ENCODE measurements around the gene DMKN.

Gene DMKN

DNA sequence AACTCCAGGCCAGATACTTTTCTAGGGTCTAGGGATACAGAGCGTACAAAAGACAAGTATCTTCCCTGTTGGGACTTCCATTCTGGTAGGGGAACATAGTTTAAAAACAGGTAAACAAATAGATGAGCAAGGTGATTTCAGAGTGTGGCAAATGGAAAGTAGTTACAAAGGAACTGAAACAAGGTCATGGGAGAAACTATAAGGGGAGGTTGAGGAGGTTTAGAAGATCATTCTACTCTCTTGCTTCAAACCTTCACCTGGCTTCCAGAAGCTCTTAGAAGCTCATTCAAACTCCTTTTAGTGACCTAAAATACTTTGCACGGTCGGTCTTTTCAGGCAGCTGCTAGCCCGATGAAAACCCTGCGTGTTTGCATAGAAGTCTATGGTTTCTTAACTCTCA lies 56.3 kb downstream of the DMKN start:
- Histone ChIP-seq H3K4me2 (ENCODE audit: low read length) (peak overlapping the region; percentile 72), H4K20me1 (ENCODE audit: insufficient read depth, low read length) (no peaks in the 10 kb centered on the region), H3K27ac (ENCODE audit: low read length) (peak overlapping the region; percentile 62), H3K27me3 (ENCODE audit: low read depth, low read length) (peaks cover 56% of the 10 kb centered on the region), H2AFZ (ENCODE audit: low read depth, low read length) (no peak overlapping the region), H3K9me3 (ENCODE audit: insufficient read depth, low read length) (peaks cover 3% of the 10 kb centered on the region; the same call in 1 of the 2 replicates), H3K4me1 (ENCODE audit: low read length) (peaks cover 57% of the 10 kb centered on the region), H3K36me3 (replicated peaks; ENCODE audit: low read depth, low read length) (no peaks in the 10 kb centered on the region), H3K4me3 (ENCODE audit: low read length) (peak overlapping the region; percentile 37), H3K9ac (ENCODE audit: low read length) (no peak overlapping the region; the same call in 1 of the 2 replicates), H3K79me2 (ENCODE audit: low read length) (no peaks in the 10 kb centered on the region)
- no peak for TF ChIP-seq EZH2phosphoT487 (IDR thresholded peaks at IDR 0.05; ENCODE audit: low read depth)
- TF ChIP-seq, protein P1, sequence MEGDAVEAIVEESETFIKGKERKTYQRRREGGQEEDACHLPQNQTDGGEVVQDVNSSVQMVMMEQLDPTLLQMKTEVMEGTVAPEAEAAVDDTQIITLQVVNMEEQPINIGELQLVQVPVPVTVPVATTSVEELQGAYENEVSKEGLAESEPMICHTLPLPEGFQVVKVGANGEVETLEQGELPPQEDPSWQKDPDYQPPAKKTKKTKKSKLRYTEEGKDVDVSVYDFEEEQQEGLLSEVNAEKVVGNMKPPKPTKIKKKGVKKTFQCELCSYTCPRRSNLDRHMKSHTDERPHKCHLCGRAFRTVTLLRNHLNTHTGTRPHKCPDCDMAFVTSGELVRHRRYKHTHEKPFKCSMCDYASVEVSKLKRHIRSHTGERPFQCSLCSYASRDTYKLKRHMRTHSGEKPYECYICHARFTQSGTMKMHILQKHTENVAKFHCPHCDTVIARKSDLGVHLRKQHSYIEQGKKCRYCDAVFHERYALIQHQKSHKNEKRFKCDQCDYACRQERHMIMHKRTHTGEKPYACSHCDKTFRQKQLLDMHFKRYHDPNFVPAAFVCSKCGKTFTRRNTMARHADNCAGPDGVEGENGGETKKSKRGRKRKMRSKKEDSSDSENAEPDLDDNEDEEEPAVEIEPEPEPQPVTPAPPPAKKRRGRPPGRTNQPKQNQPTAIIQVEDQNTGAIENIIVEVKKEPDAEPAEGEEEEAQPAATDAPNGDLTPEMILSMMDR (IDR thresholded peaks at IDR 0.05; ENCODE audit: low read depth, low read length) = no peak

DNA sequence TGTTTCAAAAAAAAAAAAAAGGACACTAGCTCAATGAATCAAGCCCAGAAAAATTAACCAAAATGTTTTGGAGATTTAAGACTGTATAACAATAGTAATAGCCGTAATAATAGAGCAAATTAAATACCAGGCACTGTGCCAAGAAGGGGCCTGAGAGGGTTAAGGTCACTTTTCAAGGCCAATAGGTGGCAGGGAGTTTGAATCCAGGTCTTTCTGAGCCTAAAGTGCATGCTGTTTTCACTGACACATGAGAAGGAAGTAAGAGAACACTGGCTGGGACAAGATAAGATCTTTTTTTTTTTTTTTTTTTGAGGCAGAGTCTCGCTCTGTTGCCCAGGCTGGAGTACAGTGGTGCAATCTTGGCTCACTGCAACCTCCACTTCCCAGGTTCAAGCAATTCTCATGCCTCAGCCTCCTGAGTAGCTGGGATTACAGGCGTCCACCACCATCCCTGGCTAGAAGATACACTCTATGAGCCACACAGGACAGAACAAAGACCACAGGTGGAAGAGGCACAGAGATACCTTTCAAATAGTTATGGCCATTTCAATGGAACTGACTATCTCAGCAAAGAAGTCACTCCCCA lies 57.7 kb downstream of the DMKN start:
- Histone ChIP-seq H3K27me3 (ENCODE audit: low read depth, low read length) (peaks cover 52% of the 10 kb centered on the region), H3K9ac (ENCODE audit: low read length) (no peak overlapping the region), H2AFZ (ENCODE audit: low read depth, low read length) (no peak overlapping the region), H3K79me2 (ENCODE audit: low read length) (no peaks in the 10 kb centered on the region), H3K27ac (ENCODE audit: low read length) (no peak overlapping the region), H3K4me1 (ENCODE audit: low read length) (peaks cover 63% of the 10 kb centered on the region), H3K4me3 (ENCODE audit: low read length) (no peak overlapping the region), H3K4me2 (ENCODE audit: low read length) (no peak overlapping the region), H3K9me3 (ENCODE audit: insufficient read depth, low read length) (peaks cover 3% of the 10 kb centered on the region; the same call in 1 of the 2 replicates), H3K36me3 (replicated peaks; ENCODE audit: low read depth, low read length) (no peaks in the 10 kb centered on the region), H4K20me1 (ENCODE audit: insufficient read depth, low read length) (peaks cover 4% of the 10 kb centered on the region; the same call in 1 of the 2 replicates)
- no peak for TF ChIP-seq EZH2phosphoT487 (IDR thresholded peaks at IDR 0.05; ENCODE audit: low read depth)
- TF ChIP-seq, protein P1 (IDR thresholded peaks at IDR 0.05; ENCODE audit: low read depth, low read length) = no peak

DNA sequence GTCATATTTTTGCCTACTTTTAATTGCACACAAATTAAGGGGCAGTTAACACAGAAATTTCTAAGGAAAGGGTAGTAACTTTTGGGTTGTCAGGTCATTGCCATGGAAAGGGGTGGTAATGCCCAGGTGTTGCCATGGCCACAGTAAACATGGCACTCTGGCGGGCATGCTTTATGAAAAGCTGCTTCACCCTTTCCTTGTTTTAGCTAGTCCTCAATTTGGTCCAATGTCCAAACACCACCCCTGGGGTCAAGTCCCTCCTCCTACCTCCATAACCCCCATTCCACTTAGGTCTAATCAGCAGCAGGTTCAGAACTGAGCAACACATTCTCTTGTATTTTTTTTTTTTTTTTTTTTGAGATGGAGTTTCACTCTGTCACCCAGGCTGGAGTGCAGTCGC lies 58.8 kb downstream of the DMKN start:
- Histone ChIP-seq H3K9me3 (ENCODE audit: insufficient read depth, low read length) (peaks cover 3% of the 10 kb centered on the region; the same call in 1 of the 2 replicates), H3K79me2 (ENCODE audit: low read length) (no peaks in the 10 kb centered on the region), H3K36me3 (replicated peaks; ENCODE audit: low read depth, low read length) (no peaks in the 10 kb centered on the region), H3K27me3 (ENCODE audit: low read depth, low read length) (peaks cover 53% of the 10 kb centered on the region), H2AFZ (ENCODE audit: low read depth, low read length) (no peak overlapping the region), H3K27ac (ENCODE audit: low read length) (no peak overlapping the region), H3K4me2 (ENCODE audit: low read length) (no peak overlapping the region), H4K20me1 (ENCODE audit: insufficient read depth, low read length) (peaks cover 8% of the 10 kb centered on the region; the same call in 1 of the 2 replicates), H3K9ac (ENCODE audit: low read length) (no peak overlapping the region), H3K4me3 (ENCODE audit: low read length) (no peak overlapping the region), H3K4me1 (ENCODE audit: low read length) (peaks cover 57% of the 10 kb centered on the region)
- TF ChIP-seq, protein P1 (IDR thresholded peaks at IDR 0.05; ENCODE audit: low read depth, low read length) = no peak
- TF ChIP-seq EZH2phosphoT487 (IDR thresholded peaks at IDR 0.05; ENCODE audit: low read depth) = no peak

DNA sequence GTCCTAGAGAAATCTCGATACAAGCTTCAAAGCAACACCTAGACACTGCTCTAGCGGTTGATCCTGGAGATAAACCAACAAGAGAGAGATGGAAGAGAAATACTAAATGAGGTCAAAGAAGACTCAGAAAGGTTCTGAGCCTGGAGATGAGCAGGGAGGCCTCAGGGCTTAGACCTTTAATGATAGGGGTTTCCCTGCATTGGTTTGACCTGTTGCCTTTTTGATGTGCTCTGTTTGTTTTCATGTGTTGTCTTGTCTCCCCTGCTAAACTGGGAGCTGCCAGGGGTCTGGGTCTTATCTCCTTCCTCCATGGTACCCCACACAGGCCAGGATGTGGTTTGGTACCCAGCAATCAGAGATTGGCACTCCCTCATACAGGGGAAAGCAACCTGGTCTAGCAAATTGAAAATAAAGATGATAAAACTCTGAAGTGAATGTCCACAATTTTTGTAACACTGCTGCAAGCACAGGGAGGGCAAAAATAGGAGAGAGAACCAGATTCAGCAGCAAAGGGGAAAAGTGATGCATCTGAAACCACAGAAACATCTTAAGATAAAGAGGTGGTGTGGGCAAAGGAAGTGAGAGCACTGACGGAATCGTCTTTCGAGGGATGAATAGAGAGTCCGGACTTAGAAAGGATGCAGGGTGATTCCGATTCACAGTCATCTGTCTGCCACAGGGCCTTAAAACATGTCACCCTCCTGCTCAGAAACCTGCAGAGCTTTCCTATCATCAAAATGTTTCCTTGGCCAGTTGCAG lies 61.9 kb downstream of the DMKN start:
- Histone ChIP-seq H3K9me3 (ENCODE audit: insufficient read depth, low read length) (peaks cover 3% of the 10 kb centered on the region; the same call in 1 of the 2 replicates), H3K27me3 (ENCODE audit: low read depth, low read length) (peaks cover 76% of the 10 kb centered on the region), H3K4me1 (ENCODE audit: low read length) (peaks cover 44% of the 10 kb centered on the region), H3K79me2 (ENCODE audit: low read length) (no peaks in the 10 kb centered on the region), H2AFZ (ENCODE audit: low read depth, low read length) (no peak overlapping the region), H3K4me3 (ENCODE audit: low read length) (no peak overlapping the region), H3K36me3 (replicated peaks; ENCODE audit: low read depth, low read length) (no peaks in the 10 kb centered on the region), H3K9ac (ENCODE audit: low read length) (no peak overlapping the region), H4K20me1 (ENCODE audit: insufficient read depth, low read length) (peaks cover 10% of the 10 kb centered on the region; the same call in 1 of the 2 replicates), H3K27ac (ENCODE audit: low read length) (no peak overlapping the region), H3K4me2 (ENCODE audit: low read length) (peak overlapping the region; percentile 50)
- TF ChIP-seq, protein P1 (IDR thresholded peaks at IDR 0.05; ENCODE audit: low read depth, low read length) = no peak
- TF ChIP-seq EZH2phosphoT487 (IDR thresholded peaks at IDR 0.05; ENCODE audit: low read depth) = 0 out of 2 replicates have a peak, but pooled peaks have one; percentile 76

Data from OCI-LY3 (cell line).